ENCODE results near the gene IRGC. TPM values are rescaled to one million over a fixed set of nuclear protein-coding genes. Genes with fewer than 3 reads are reported as not detected.
A peak's percentile ranks its signal among the peaks of the same experiment; 100 is the strongest.
"Not testable (repeated sequence)": the region's sequence is repeated elsewhere in the genome, so short reads cannot be mapped to it uniquely, and the experiment has no call there.

The IRGC gene
- total RNA-seq, 2 donors from 2014 or later = 15.7 TPM; not detected in 1

GRCh38 chr19:43760941-43761340, 45.1 kb downstream of the IRGC start:
- Histone ChIP-seq H3K27me3 (replicated peaks; ENCODE audit: insufficient read depth) (no peaks in the 10 kb centered on the region), H3K27ac (no peak overlapping the region), H3K36me3 (no peaks in the 10 kb centered on the region), H3K4me3 (no peak overlapping the region), H3K4me1 (replicated peaks) (no peaks in the 10 kb centered on the region), H3K9me3 (no peaks in the 10 kb centered on the region)
- WGBS = 92% methylated on average over 4 of the region's 4 CpGs
- DNase-seq (ENCODE audit: low spot score) = no peak
- TF ChIP-seq CTCF (IDR thresholded peaks at IDR 0.05) (no peak), POLR2AphosphoS5 (IDR thresholded peaks at IDR 0.05) (no peak), POLR2A (IDR thresholded peaks at IDR 0.05) (no peak)
- intact Hi-C loops (cut with DNase I) = no loop called here

GRCh38 chr19:43762814-43763213, 46.9 kb downstream of the IRGC start:
- H3K36me3 ChIP-seq = no peaks in the 10 kb centered on the region
- 92% methylated on average over 3 of the region's 3 CpGs for WGBS
- H3K4me3 ChIP-seq = no peak overlapping the region
- no peak overlapping the region for H3K27ac ChIP-seq
- peaks cover 9% of the 10 kb centered on the region for H3K4me1 ChIP-seq (replicated peaks)
- no peaks in the 10 kb centered on the region for H3K9me3 ChIP-seq
- DNase-seq (ENCODE audit: low spot score) = no peak
- H3K27me3 ChIP-seq (replicated peaks; ENCODE audit: insufficient read depth) = no peaks in the 10 kb centered on the region
- TF ChIP-seq POLR2AphosphoS5 (IDR thresholded peaks at IDR 0.05) (no peak), CTCF (IDR thresholded peaks at IDR 0.05) (no peak), POLR2A (IDR thresholded peaks at IDR 0.05) (no peak)
- intact Hi-C loops (cut with DNase I) = no loop called here

DNA sequence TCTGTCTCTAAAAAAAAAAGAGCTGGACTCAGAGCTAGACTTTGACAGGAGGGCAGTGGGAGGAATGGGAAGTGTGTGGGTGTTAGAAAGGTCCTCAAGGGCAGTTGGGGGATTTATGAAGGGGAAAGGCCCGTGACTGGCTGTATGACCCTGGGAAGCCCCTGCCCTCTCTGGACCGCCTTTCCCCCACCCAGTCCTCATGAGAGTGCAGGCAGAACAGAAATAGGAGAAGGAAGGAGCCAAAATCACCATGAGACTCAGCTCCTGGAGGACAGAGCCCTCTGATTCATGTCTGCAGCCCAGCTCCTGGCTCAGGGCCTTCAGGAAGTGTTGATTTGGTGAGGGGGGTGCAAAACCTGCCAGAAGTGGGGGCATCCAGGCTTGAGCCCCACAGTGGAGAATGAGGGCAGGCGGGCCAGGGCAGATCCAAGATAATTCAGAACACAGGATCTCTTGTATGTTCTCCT, 47.6 kb downstream of the IRGC start:
- Histone ChIP-seq H3K9me3 (no peaks in the 10 kb centered on the region), H3K36me3 (no peaks in the 10 kb centered on the region), H3K27ac (no peak overlapping the region), H3K4me3 (no peak overlapping the region), H3K27me3 (replicated peaks; ENCODE audit: insufficient read depth) (no peaks in the 10 kb centered on the region), H3K4me1 (replicated peaks) (peaks cover 12% of the 10 kb centered on the region)
- no peak for DNase-seq (ENCODE audit: low spot score)
- TF ChIP-seq POLR2A (IDR thresholded peaks at IDR 0.05) (no peak), CTCF (IDR thresholded peaks at IDR 0.05) (no peak), POLR2AphosphoS5 (IDR thresholded peaks at IDR 0.05) (no peak)
- WGBS = 49% methylated on average over 3 of the region's 3 CpGs
- intact Hi-C loops (cut with DNase I) = no loop called here

- intact Hi-C loops (cut with DNase I); DNase-seq (ENCODE audit: low spot score); H3K36me3 ChIP-seq; H3K27ac ChIP-seq; H3K4me3 ChIP-seq; H3K9me3 ChIP-seq; H3K27me3 ChIP-seq (replicated peaks; ENCODE audit: insufficient read depth): not testable (repeated sequence)
- H3K4me1 ChIP-seq (replicated peaks) = peaks cover 16% of the 10 kb centered on the region
- WGBS = 79% methylated on average over 8 of the region's 8 CpGs
These were observed 48.8 kb downstream of the IRGC start for GRCh38 chr19:43764684-43765083.

DNA sequence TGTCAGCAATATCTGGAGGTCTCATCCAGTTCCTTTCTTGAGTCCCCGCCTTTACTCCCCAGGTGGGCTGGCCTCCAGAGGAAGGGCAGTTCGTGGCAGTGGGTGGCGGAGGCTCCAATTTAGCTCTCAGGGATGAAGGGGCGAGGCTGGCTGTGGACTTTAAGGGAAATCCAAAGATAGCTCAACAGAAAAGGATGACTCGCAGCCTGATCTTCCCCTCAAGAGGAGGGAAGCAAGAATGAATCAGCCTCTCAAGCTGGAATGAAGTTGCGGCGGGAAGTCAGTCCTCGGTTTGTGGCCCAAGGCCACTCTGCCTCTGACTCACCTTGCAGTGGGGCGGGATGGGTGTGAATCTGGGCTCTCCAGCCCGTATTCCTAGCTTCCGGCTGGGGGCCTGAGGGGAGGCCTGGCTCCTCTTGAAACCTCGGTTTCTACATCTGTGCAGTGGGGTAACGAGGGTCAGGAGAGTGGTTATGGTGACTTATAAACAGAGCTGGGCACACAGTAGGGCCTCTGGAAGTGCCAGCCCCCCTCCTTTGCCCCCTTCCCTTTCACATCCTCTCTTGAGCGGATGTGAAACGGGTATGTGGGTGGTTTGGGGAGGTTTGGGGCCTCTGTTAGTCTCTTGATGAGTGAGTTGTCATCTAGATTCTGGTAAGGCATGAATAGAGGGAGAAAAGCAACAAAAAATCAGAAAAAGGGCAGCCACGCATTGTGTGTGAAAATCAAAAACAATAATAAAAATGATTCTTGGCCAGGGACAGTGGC, 49.4 kb downstream of the IRGC start:
- TF ChIP-seq POLR2A (IDR thresholded peaks at IDR 0.05) = peak; percentile 26
- TF ChIP-seq CTCF (IDR thresholded peaks at IDR 0.05) = no peak
- TF ChIP-seq POLR2AphosphoS5 (IDR thresholded peaks at IDR 0.05) = no peak
- no peak overlapping the region for H3K4me3 ChIP-seq
- H3K27ac ChIP-seq = peak overlapping the region in 1 of 2 donors; percentile 9
- WGBS = 54% methylated on average over 16 of the region's 16 CpGs
- H3K36me3 ChIP-seq = no peaks in the 10 kb centered on the region
- intact Hi-C loops (cut with DNase I) = no loop called here
- peaks cover 16% of the 10 kb centered on the region for H3K4me1 ChIP-seq (replicated peaks)
- no peaks in the 10 kb centered on the region for H3K27me3 ChIP-seq (replicated peaks; ENCODE audit: insufficient read depth)
- DNase-seq (ENCODE audit: low spot score) = no peak
- H3K9me3 ChIP-seq = no peaks in the 10 kb centered on the region
